PC-9 (cell line): ENCODE measurements around the gene PPAT. TPM values are rescaled to one million over a fixed set of nuclear protein-coding genes. Genes with fewer than 3 reads are reported as not detected.

ENCODE experiments used
- BruUV-seq: library from RNA; stranded (reverse); fragments of 400-500 nt; replicated peaks from 2 replicates; lab custom pipeline; 2021; lab: Mats Ljungman, UMichigan
- CTCF ChIA-PET: fragments of 300-600 bp; sonication (Branson Sonifier 250); formaldehyde crosslinking; loops from one replicate; lab custom pipeline; 2022; ENCODE audit warnings: antibody characterized with exemption; lab: Charles Lee
- POLR2A ChIA-PET: fragments of 300-600 bp; sonication (Branson Sonifier 250); formaldehyde crosslinking; loops from one replicate; lab custom pipeline; 2022; ENCODE audit warnings: antibody characterized with exemption; ENCODE audit not compliant: unreplicated experiment; lab: Charles Lee
- DNase-seq, 2 experiments: peaks; one replicate each; pipeline versions ENCODE4 v3.0.0 to v3.0.0-alpha.2; 2015 to 2022; ENCODE audit warnings: mixed read lengths in 1 of 2
- H2AFZ ChIP-seq: fragments of 200-600 bp; sonication (generic); 2 replicates; pipeline ENCODE4 v1.8.1; 2017; ENCODE audit warnings: antibody characterized with exemption
- H3F3A ChIP-seq: fragments of 200-600 bp; sonication (generic); 2 replicates; pipeline ENCODE4 v1.8.1; 2017; ENCODE audit warnings: antibody characterized with exemption, mild to moderate bottlenecking, low read depth; ENCODE audit not compliant: insufficient read depth
- H3K27ac ChIP-seq: fragments of 200-600 bp; sonication (generic); 2 replicates; pipeline ENCODE4 v1.6.1; 2016; ENCODE audit warnings: mixed run types
- H3K27me3 ChIP-seq: fragments of 200-600 bp; sonication (generic); 2 replicates; pipeline ENCODE4 v1.6.1; 2016; ENCODE audit warnings: low read depth, mixed run types; ENCODE audit not compliant: insufficient read depth
- H3K36me3 ChIP-seq: fragments of 200-600 bp; sonication (generic); 2 replicates; pipeline ENCODE4 v1.6.1; 2016; ENCODE audit warnings: low read depth, mixed run types
- H3K4me1 ChIP-seq: fragments of 200-600 bp; sonication (generic); replicated peaks from 2 replicates; pipeline ENCODE4 v1.6.1; 2016; ENCODE audit warnings: mixed run types; ENCODE audit not compliant: insufficient read depth
- H3K4me2 ChIP-seq: fragments of 200-600 bp; sonication (generic); 2 replicates; pipeline ENCODE4 v1.6.1; 2017; ENCODE audit warnings: mixed run types
- H3K4me3 ChIP-seq: fragments of 200-600 bp; sonication (generic); 2 replicates; pipeline ENCODE4 v1.6.1; 2016; ENCODE audit warnings: mixed run types
- H3K79me2 ChIP-seq: fragments of 200-600 bp; sonication (generic); 2 replicates; pipeline ENCODE4 v1.6.1; 2017; ENCODE audit warnings: low read depth, mixed run types
- H3K9me2 ChIP-seq: fragments of 200-600 bp; sonication (generic); 2 replicates; pipeline ENCODE4 v1.8.1; 2017; ENCODE audit warnings: mild to moderate bottlenecking; ENCODE audit not compliant: insufficient read depth
- H3K9me3 ChIP-seq: fragments of 200-600 bp; sonication (generic); 2 replicates; pipeline ENCODE4 v1.8.1; 2016; ENCODE audit warnings: low read depth; ENCODE audit not compliant: insufficient read depth
- H4K20me1 ChIP-seq: fragments of 200-600 bp; sonication (generic); 2 replicates; pipeline ENCODE4 v1.8.1; 2017; ENCODE audit not compliant: insufficient read depth
- CTCF ChIP-seq: fragments of 200-600 bp; sonication (generic); conservative IDR thresholded peaks from 2 replicates; pipeline ENCODE4 v1.6.1; 2017; ENCODE audit warnings: mixed run types, antibody characterized with exemption, mild to moderate bottlenecking, moderate library complexity
- EZH2 ChIP-seq: fragments of 200-600 bp; sonication (generic); IDR thresholded peaks from 2 replicates; pipeline ENCODE4 v1.8.0; 2017; ENCODE audit warnings: antibody characterized with exemption, low read depth
- intact Hi-C: fragments of 100-400 bp; cut with micrococcal nuclease; formaldehyde crosslinking; loops from one replicate; pipeline ENCODE4 v1.10.0; 2022; ENCODE audit not compliant: unreplicated experiment
- total RNA-seq: library from RNA; stranded (reverse); gene quantifications from 2 replicates; pipeline ENCODE4 v1.2.3, GENCODE V29; 2021

Gene PPAT
- total RNA-seq, 1 experiment from 2014 or later: 21.3 TPM

- intact Hi-C loops: no loop called here
- Histone ChIP-seq H3K27ac (0 out of 2 replicates have a peak overlapping the region, but pooled peaks have one; percentile 78), H3K4me3 (peak overlapping the region; percentile 91), H4K20me1 (no peaks in the 10 kb centered on the region), H3K79me2 (peaks cover 25% of the 10 kb centered on the region), H3K4me2 (peak overlapping the region; percentile 80), H3F3A (peaks cover 18% of the 10 kb centered on the region; the same call in 1 of the 2 replicates), H3K9me2 (no peaks in the 10 kb centered on the region), H2AFZ (no peak overlapping the region), H3K27me3 (no peaks in the 10 kb centered on the region), H3K9me3 (no peaks in the 10 kb centered on the region), H3K36me3 (no peaks in the 10 kb centered on the region), H3K4me1 (peaks cover 5% of the 10 kb centered on the region; the same call in 1 of the 2 replicates)
- ChIA-PET CTCF (no interaction called here), POLR2A (no interaction called here)
- TF ChIP-seq CTCF: no peak
- TF ChIP-seq EZH2: no peak
- BruUV-seq: no TSS peak
- DNase-seq: no peak
These were observed 47.1 kb downstream of the PPAT start for GRCh38 chr4:56388306-56388705.

- Histone ChIP-seq H2AFZ (peak within 1 kb of the TSS; percentile 98), H3K9me2 (no peaks in the 10 kb centered on the region), H3F3A (peaks cover 18% of the 10 kb centered on the region; the same call in 1 of the 2 replicates), H4K20me1 (no peaks in the 10 kb centered on the region), H3K4me2 (peak within 1 kb of the TSS; percentile 80), H3K9me3 (no peaks in the 10 kb centered on the region), H3K36me3 (no peaks in the 10 kb centered on the region), H3K4me1 (peaks cover 5% of the 10 kb centered on the region; the same call in 1 of the 2 replicates), H3K27ac (peak within 1 kb of the TSS; percentile 78), H3K4me3 (peak within 1 kb of the TSS; percentile 91), H3K79me2 (peaks cover 25% of the 10 kb centered on the region), H3K27me3 (no peaks in the 10 kb centered on the region)
- ChIA-PET CTCF (interaction anchor here (0.6 to 1.1 kb wide), 2 partner anchors 18 to 141 kb away, joined by 3 read pairs; no protein-coding TSS in a partner anchor), POLR2A (interaction anchor here (0.6 to 1.6 kb wide), 8 partner anchors 23 to 1028 kb away, joined by 3 to 13 read pairs (median 4); partner anchors contain the start of genes PAICS, POLR2B and PPAT)
- intact Hi-C loops: loop anchor here (2.0 kb wide), 1 partner anchor 49 kb away; the partner anchor contains the start of gene PAICS
- peak; percentile 84 to 87 for DNase-seq
- TF ChIP-seq EZH2 (no peak), CTCF (no peak)
- TSS peak; percentile 75 for BruUV-seq
These were observed 48.1 kb downstream of the PPAT start, which contains the start of gene AASDH for GRCh38 chr4:56387023-56388001. TSS of gene AASDH (minus strand) at chr4:56387491. CDS start at chr4:56384299, 3,192 bp downstream.

GRCh38 chr4:56386091-56386490, 49.3 kb downstream of the PPAT start:
- no peaks in the 10 kb centered on the region for H3K9me3 ChIP-seq
- no peaks in the 10 kb centered on the region for H4K20me1 ChIP-seq
- H3K4me1 ChIP-seq: peaks cover 5% of the 10 kb centered on the region; the same call in 1 of the 2 replicates
- H3K27me3 ChIP-seq: no peaks in the 10 kb centered on the region
- H3K9me2 ChIP-seq: no peaks in the 10 kb centered on the region
- H2AFZ ChIP-seq: peak overlapping the region; percentile 98
- TF ChIP-seq EZH2: no peak
- no peak for TF ChIP-seq CTCF
- BruUV-seq: no TSS peak
- peaks cover 25% of the 10 kb centered on the region for H3K79me2 ChIP-seq
- peak overlapping the region; percentile 91; the same call in 1 of the 2 replicates for H3K4me3 ChIP-seq
- H3K27ac ChIP-seq: peak overlapping the region; percentile 78; the same call in 1 of the 2 replicates
- H3K36me3 ChIP-seq: no peaks in the 10 kb centered on the region
- peak overlapping the region; percentile 80 for H3K4me2 ChIP-seq
- H3F3A ChIP-seq: peaks cover 18% of the 10 kb centered on the region; the same call in 1 of the 2 replicates
- intact Hi-C loops: loop anchor here (2.0 kb wide), 1 partner anchor 51 kb away; the partner anchor contains the start of gene PAICS
- DNase-seq: no peak
- ChIA-PET POLR2A (no interaction called here), CTCF (interaction anchor here (1.1 kb wide), 1 partner anchor 19 kb away, joined by 3 read pairs; no protein-coding TSS in a partner anchor)
